Measurements from ENCODE around the gene ZNF217.
"Not testable (repeated sequence)": the region's sequence is repeated elsewhere in the genome, so short reads cannot be mapped to it uniquely, and the experiment has no call there.

ZNF217 gene

DNA sequence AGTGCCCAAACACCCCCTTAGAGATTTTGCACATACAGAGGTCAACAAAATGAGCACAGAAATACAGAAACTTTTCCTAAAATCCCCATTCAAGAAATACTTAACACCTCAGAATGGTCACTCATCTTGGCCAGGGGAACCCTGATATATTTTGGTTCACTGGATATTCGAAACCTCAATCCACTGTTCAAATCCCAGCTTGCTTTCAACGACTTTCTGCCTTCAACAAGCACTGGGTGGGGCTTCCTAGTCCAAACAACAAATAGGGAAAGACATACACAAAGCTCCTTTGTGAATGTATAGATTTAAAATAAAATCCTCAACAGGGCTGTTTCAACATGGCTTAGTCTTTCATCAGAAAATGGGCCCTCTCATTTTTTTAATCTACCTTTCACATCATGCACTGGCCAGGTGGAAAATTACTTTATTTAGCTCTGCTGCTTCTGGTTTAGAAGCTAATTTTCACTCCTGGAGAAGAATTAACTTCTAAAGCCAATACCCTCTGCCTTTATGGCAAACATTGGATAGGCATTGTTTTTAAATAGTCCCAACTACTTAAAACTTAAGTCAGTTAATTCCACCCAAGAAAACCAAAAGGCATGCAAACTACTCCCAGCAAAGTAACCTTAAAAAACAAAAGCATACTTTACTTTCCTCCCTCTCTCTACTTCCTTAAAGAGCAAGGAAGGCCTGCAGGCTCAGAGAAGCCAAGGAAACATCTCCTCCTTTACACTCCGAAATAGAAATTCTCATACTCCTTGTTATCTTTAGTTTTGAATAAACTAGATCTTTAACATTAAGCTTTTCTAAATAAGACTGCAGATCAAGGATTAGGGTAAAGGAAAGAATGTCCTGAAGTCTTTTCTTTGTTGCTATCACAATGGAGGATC, 9.7 kb downstream of the ZNF217 start:
- 0 out of 2 replicates have a peak overlapping the region, but pooled peaks have one; percentile 33 for H3K9ac ChIP-seq (ENCODE audit: low read length)
- peak overlapping the region; percentile 58 for H3K4me2 ChIP-seq (ENCODE audit: low read depth, low read length, poor library complexity, severe bottlenecking)
- not testable (repeated sequence) for H3K9me2 ChIP-seq (replicated peaks; ENCODE audit: insufficient read depth, low read length); H4K20me1 ChIP-seq (ENCODE audit: low read depth, low read length); H3K36me3 ChIP-seq (ENCODE audit: low read length); H2AFZ ChIP-seq (ENCODE audit: low read depth, low read length, severe bottlenecking); H3K4me3 ChIP-seq (ENCODE audit: insufficient read depth, low read length, poor library complexity, severe bottlenecking); H3K27me3 ChIP-seq (ENCODE audit: low read length); H3K9me3 ChIP-seq (ENCODE audit: insufficient read depth, low read length)
- H3K27ac ChIP-seq (ENCODE audit: low read depth, low read length), result peak overlapping the region; percentile 63; the same call in 1 of the 2 replicates
- peaks cover 13% of the 10 kb centered on the region; the same call in 1 of the 2 replicates for H3F3A ChIP-seq (ENCODE audit: insufficient read depth)
- H3K79me2 ChIP-seq (ENCODE audit: insufficient read depth, low read length), result peaks cover 38% of the 10 kb centered on the region

DNA sequence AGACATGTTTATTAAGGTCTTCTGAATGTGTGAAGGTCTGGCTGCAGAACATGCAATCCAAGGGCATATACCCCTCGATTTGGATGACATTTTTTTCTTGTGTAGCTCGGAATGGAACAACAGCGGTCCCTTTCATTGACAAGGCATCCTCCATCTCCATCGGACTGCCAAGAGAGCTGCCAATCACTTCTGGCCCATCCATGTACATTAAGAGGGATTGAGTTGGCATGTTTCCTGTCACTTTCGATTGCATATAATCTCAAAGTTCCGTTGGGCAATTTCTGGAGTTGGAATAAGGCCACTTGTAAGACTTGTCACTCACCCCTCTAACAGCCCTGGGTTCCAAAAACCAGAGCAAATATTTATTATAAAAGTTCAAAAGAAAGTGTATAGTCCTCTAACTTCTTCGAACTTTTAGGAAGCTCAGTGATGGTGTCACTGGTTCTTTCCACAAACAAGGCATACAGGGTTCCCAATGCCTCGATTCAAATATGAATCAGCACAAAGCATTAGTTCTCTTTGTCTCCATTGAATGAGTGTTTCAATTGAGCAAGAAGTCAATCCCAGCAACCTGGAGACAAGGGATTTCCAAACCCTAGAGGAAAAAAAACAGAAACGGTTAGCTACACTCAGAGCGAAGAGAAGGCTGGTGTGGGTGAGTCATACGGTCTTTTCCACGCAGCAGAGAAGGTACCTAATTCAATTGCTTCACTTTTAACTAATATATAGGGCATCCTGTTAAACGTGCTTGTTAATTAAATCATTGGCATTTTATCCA, 10.9 kb downstream of the ZNF217 start:
- no peak overlapping the region for H2AFZ ChIP-seq (ENCODE audit: low read depth, low read length, severe bottlenecking)
- H4K20me1 ChIP-seq (ENCODE audit: low read depth, low read length), result no peaks in the 10 kb centered on the region
- H3K4me2 ChIP-seq (ENCODE audit: low read depth, low read length, poor library complexity, severe bottlenecking), result peak overlapping the region; percentile 58
- no peaks in the 10 kb centered on the region for H3K9me3 ChIP-seq (ENCODE audit: insufficient read depth, low read length)
- H3K9ac ChIP-seq (ENCODE audit: low read length), result peak overlapping the region; percentile 33
- TF ChIP-seq, protein P1, sequence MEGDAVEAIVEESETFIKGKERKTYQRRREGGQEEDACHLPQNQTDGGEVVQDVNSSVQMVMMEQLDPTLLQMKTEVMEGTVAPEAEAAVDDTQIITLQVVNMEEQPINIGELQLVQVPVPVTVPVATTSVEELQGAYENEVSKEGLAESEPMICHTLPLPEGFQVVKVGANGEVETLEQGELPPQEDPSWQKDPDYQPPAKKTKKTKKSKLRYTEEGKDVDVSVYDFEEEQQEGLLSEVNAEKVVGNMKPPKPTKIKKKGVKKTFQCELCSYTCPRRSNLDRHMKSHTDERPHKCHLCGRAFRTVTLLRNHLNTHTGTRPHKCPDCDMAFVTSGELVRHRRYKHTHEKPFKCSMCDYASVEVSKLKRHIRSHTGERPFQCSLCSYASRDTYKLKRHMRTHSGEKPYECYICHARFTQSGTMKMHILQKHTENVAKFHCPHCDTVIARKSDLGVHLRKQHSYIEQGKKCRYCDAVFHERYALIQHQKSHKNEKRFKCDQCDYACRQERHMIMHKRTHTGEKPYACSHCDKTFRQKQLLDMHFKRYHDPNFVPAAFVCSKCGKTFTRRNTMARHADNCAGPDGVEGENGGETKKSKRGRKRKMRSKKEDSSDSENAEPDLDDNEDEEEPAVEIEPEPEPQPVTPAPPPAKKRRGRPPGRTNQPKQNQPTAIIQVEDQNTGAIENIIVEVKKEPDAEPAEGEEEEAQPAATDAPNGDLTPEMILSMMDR (IDR thresholded peaks at IDR 0.05; ENCODE audit: insufficient read depth, low read length, poor library complexity, severe bottlenecking), result no peak
- TF ChIP-seq EZH2phosphoT487 (conservative IDR thresholded peaks at IDR 0.05; ENCODE audit: low read length), result no peak
- peaks cover 15% of the 10 kb centered on the region; the same call in 1 of the 2 replicates for H3F3A ChIP-seq (ENCODE audit: insufficient read depth)
- peaks cover 43% of the 10 kb centered on the region for H3K79me2 ChIP-seq (ENCODE audit: insufficient read depth, low read length)
- peak overlapping the region; percentile 63 for H3K27ac ChIP-seq (ENCODE audit: low read depth, low read length)
- no peaks in the 10 kb centered on the region for H3K27me3 ChIP-seq (ENCODE audit: low read length)
- H3K4me3 ChIP-seq (ENCODE audit: insufficient read depth, low read length, poor library complexity, severe bottlenecking), result peak overlapping the region; percentile 35
- peaks cover 7% of the 10 kb centered on the region; the same call in 1 of the 2 replicates for H3K36me3 ChIP-seq (ENCODE audit: low read length)
- no peaks in the 10 kb centered on the region for H3K9me2 ChIP-seq (replicated peaks; ENCODE audit: insufficient read depth, low read length)

DNA sequence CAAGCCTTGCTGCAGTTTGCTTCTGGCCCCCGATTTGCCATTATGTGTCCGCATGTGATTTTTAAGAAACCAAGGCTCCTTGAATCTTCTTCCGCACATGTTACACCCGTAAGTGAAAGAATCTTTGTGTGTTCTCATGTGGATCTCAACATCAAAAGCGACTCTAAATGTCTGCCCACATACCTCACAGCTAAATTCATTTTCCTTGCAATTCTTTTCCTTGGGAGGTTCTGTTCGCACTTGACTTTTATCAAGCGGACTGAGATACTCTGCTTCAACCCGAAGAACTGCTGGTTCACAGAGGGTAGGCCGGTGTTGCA, 11.4 kb downstream of the ZNF217 start:
- Histone ChIP-seq H4K20me1 (ENCODE audit: low read depth, low read length) (no peaks in the 10 kb centered on the region), H3K4me2 (ENCODE audit: low read depth, low read length, poor library complexity, severe bottlenecking) (peak overlapping the region; percentile 58), H3K9ac (ENCODE audit: low read length) (peak overlapping the region; percentile 33), H2AFZ (ENCODE audit: low read depth, low read length, severe bottlenecking) (no peak overlapping the region), H3K4me3 (ENCODE audit: insufficient read depth, low read length, poor library complexity, severe bottlenecking) (peak overlapping the region; percentile 35), H3K36me3 (ENCODE audit: low read length) (peaks cover 7% of the 10 kb centered on the region), H3K27ac (ENCODE audit: low read depth, low read length) (peak overlapping the region; percentile 63), H3K27me3 (ENCODE audit: low read length) (no peaks in the 10 kb centered on the region), H3K79me2 (ENCODE audit: insufficient read depth, low read length) (peaks cover 46% of the 10 kb centered on the region), H3K9me2 (replicated peaks; ENCODE audit: insufficient read depth, low read length) (no peaks in the 10 kb centered on the region), H3F3A (ENCODE audit: insufficient read depth) (peaks cover 15% of the 10 kb centered on the region; the same call in 1 of the 2 replicates), H3K9me3 (ENCODE audit: insufficient read depth, low read length) (no peaks in the 10 kb centered on the region)
- no peak for TF ChIP-seq EZH2phosphoT487 (conservative IDR thresholded peaks at IDR 0.05; ENCODE audit: low read length)
- TF ChIP-seq, protein P1 (IDR thresholded peaks at IDR 0.05; ENCODE audit: insufficient read depth, low read length, poor library complexity, severe bottlenecking), result no peak
